ENCODE results near the gene F7.

- TF ChIP-seq CTCF (IDR thresholded peaks at IDR 0.05), result no peak
- TF ChIP-seq TCF7L2 (IDR thresholded peaks at IDR 0.05; ENCODE audit: low read depth, low read length), result no peak
- TF ChIP-seq POLR2AphosphoS5 (IDR thresholded peaks at IDR 0.05; ENCODE audit: low read depth, low read length), result no peak
- TF ChIP-seq SIN3A (IDR thresholded peaks at IDR 0.05; ENCODE audit: borderline replicate concordance, insufficient read depth, low read depth, low read length), result no peak
Measured at GRCh38 chr13:113135281-113135760, 29.7 kb downstream of the F7 start.

Measured in Panc1 (cell line).